NB4 (cell line): Measurements from ENCODE around the gene MYOCD.

Experiments used
- DNase-seq: peaks from one replicate; pipeline ENCODE4 v3.0.0; 2010; ENCODE audit warnings: low read depth
- H3K4me3 ChIP-seq: one replicate; pipeline ENCODE4 v1.5.1; 2011; ENCODE audit warnings: mild to moderate bottlenecking, low read depth, low read length, moderate library complexity
- CTCF ChIP-seq: IDR thresholded peaks from one replicate; pipeline ENCODE4 v1.5.1; 2012; ENCODE audit warnings: low read depth, low read length
- MAX ChIP-seq: IDR thresholded peaks from 2 replicates; pipeline ENCODE4 v1.6.1; 2011; ENCODE audit warnings: low read depth, low read length
- MYC ChIP-seq: IDR thresholded peaks from 2 replicates; pipeline ENCODE4 v1.6.1; 2011; ENCODE audit warnings: low read depth, low read length
- POLR2A ChIP-seq: IDR thresholded peaks from 2 replicates; pipeline ENCODE4 v1.6.1; 2011; ENCODE audit warnings: mild to moderate bottlenecking; ENCODE audit not compliant: insufficient read length; ENCODE audit errors: extremely low read depth

Gene MYOCD

GRCh38 chr17:12744786-12745185 lies 79.1 kb downstream of the MYOCD start:
- DNase-seq, result no peak
- no peak overlapping the region for H3K4me3 ChIP-seq
- no peak for TF ChIP-seq MAX
- TF ChIP-seq MYC, result no peak
- no peak for TF ChIP-seq POLR2A
- no peak for TF ChIP-seq CTCF

GRCh38 chr17:12745486-12745885 lies 79.8 kb downstream of the MYOCD start:
- TF ChIP-seq POLR2A, result no peak
- no peak for TF ChIP-seq MYC
- no peak for TF ChIP-seq CTCF
- no peak for TF ChIP-seq MAX
- no peak overlapping the region for H3K4me3 ChIP-seq
- DNase-seq, result no peak

- DNase-seq, result no peak
- no peak overlapping the region for H3K4me3 ChIP-seq
- no peak for TF ChIP-seq MAX
- no peak for TF ChIP-seq CTCF
- TF ChIP-seq MYC, result no peak
- TF ChIP-seq POLR2A, result no peak
Observed at GRCh38 chr17:12756786-12757185, 91.1 kb downstream of the MYOCD start.

- no peak overlapping the region for H3K4me3 ChIP-seq
- TF ChIP-seq MAX, result no peak
- TF ChIP-seq CTCF, result no peak
- TF ChIP-seq POLR2A, result no peak
- TF ChIP-seq MYC, result no peak
- no peak for DNase-seq
Observed at GRCh38 chr17:12759090-12759489, 93.4 kb downstream of the MYOCD start.

GRCh38 chr17:12765548-12765947 lies 99.9 kb downstream of the MYOCD start:
- peak; percentile 26 for DNase-seq
- TF ChIP-seq MAX (no peak), POLR2A (no peak), MYC (no peak)
- no peak overlapping the region for H3K4me3 ChIP-seq

GRCh38 chr17:12768255-12768654 lies 102.6 kb downstream of the MYOCD start:
- H3K4me3 ChIP-seq, result no peak overlapping the region
- TF ChIP-seq POLR2A, result no peak
- no peak for TF ChIP-seq MAX
- no peak for TF ChIP-seq MYC
- no peak for TF ChIP-seq CTCF
- DNase-seq, result no peak
